D721Med (cell line): Measurements from ENCODE around the gene RNASEH2C.
A peak's percentile ranks its signal among the peaks of the same experiment; 100 is the strongest.

Experiments
- DNase-seq: peaks from one replicate; pipeline ENCODE4 v3.0.0; 2011; ENCODE audit warnings: low spot score; ENCODE audit not compliant: insufficient read length
- FAIRE-seq: peaks from 2 replicates; lab custom pipeline; 2011; peaks lifted over from hg19 to GRCh38; lab: Jason Lieb, UNC
- TF ChIP-seq, protein P1 (sequence below): IDR thresholded peaks from 2 replicates; pipeline ENCODE4 v1.5.1; 2012; ENCODE audit warnings: mild to moderate bottlenecking, control low read depth; ENCODE audit not compliant: insufficient read depth; ENCODE audit errors: missing control alignments

Gene RNASEH2C

DNA sequence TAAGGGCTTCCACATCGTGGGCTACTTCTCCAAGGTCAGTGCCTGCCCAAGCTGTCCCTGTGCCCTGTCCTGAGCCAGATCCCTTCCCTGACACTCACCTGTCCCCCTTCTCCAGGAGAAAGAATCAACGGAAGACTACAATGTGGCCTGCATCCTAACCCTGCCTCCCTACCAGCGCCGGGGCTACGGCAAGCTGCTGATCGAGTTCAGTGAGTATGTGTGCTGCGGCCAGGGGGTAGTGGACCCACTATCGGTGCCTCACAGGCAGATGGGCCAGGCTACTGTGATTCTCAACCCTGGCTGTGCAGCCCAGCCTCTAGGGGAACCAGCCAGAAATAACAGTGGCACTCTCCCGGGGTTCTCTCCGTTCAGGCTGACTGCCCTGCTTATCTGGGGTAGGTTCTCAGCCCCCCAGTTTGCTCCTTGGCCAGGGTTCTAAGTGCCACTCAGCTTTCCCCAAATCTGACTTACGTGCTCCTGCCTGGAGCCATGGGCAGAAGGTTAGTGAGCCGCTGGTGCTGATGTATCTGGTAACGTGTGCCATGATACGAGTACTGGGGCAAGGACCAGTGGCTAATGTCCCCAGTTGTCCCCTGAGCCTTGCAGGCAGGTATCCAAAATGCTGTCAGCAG lies 3.7 kb downstream of the RNASEH2C start:
- FAIRE-seq, result no peak

DNA sequence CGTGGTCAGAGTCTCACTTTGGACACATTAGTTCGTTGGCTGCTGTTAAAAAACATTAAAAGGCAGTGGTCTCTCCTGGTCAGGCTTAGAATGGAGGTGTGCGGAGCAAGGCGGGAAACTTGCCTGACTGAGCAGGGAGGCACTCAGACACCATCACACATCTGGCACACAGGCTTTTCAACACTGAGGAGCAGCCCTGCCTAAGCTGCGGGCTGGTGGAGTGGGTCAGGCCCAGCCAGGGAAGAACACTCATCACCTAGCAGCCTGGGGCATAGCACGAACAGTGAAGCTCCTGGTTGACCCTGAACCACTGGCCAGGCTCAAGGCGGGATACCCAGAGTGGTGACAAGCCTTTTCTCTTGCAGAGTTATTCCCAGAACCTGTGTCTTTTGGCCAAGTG lies 4.3 kb downstream of the RNASEH2C start:
- FAIRE-seq (no peak), DNase-seq (no peak)
- TF ChIP-seq, protein P1, sequence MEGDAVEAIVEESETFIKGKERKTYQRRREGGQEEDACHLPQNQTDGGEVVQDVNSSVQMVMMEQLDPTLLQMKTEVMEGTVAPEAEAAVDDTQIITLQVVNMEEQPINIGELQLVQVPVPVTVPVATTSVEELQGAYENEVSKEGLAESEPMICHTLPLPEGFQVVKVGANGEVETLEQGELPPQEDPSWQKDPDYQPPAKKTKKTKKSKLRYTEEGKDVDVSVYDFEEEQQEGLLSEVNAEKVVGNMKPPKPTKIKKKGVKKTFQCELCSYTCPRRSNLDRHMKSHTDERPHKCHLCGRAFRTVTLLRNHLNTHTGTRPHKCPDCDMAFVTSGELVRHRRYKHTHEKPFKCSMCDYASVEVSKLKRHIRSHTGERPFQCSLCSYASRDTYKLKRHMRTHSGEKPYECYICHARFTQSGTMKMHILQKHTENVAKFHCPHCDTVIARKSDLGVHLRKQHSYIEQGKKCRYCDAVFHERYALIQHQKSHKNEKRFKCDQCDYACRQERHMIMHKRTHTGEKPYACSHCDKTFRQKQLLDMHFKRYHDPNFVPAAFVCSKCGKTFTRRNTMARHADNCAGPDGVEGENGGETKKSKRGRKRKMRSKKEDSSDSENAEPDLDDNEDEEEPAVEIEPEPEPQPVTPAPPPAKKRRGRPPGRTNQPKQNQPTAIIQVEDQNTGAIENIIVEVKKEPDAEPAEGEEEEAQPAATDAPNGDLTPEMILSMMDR, result no peak

More for the DNA sequence above, 3.7 kb downstream of the RNASEH2C start:
- TF ChIP-seq, protein P1, result no peak
- no peak for DNase-seq

DNA sequence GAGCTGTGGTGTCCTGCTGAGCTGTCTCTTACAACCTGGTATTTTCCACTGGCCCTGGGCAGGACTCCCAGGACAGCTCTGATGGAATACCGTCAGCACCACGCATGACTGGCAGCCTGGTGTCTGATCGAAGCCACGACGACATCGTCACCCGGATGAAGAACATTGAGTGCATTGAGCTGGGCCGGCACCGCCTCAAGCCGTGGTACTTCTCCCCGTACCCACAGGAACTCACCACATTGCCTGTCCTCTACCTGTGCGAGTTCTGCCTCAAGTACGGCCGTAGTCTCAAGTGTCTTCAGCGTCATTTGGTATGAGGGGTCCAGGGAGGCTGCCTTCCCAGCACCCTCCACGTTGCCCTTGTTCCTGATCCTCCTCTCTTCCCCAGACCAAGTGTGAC lies 6.2 kb downstream of the RNASEH2C start:
- no peak for FAIRE-seq
- TF ChIP-seq, protein P1, result no peak
- no peak for DNase-seq

DNA sequence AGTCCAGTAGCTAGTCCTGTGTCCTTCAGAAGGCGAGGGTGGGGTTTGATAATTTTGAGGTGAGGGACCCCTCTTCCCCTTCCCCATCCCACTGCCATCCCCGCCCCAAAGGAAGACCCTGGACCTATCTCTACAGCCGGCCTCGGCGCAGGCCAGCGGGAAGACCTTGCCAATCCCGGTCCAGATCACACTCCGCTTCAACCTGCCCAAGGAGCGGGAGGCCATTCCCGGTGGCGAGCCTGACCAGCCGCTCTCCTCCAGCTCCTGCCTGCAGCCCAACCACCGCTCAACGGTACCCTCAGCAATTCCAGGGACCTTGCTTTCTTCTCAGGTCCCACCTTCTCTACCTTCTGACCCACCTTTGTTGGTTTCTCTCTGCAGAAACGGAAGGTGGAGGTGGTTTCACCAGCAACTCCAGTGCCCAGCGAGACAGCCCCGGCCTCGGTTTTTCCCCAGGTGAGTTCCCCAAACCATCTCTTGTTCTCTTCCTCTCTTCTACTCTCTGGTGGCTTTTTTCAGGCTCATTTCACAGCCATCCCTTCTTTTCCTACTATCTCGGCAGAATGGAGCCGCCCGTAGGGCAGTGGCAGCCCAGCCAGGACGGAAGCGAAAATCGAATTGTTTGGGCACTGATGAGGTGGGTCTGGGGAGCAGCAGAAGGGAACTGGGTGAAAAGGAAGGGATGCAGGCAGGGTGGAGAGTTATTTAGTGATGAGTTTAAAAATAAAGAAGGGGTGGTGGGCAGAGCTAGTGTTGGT lies 7.2 kb downstream of the RNASEH2C start:
- DNase-seq (no peak), FAIRE-seq (no peak)
- TF ChIP-seq, protein P1, result no peak

DNA sequence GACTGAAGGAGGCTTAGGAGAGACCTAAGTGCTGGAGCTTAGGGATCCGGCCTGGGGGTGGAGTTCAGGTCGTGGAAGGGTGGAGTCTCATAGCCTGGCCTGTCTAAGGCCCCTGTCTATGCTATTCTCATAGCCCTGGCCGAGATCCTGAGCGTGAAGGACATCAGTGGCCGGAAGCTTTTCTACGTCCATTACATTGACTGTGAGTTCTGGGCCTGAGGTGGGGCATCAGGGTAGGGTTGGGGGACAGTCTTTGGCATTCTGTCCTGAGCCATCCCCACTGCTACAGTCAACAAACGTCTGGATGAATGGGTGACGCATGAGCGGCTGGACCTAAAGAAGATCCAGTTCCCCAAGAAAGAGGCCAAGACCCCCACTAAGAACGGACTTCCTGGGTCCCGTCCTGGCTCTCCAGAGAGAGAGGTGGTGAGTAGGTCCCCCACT lies 7.9 kb downstream of the RNASEH2C start:
- TF ChIP-seq, protein P1, result no peak
- FAIRE-seq (no peak), DNase-seq (no peak)

DNA sequence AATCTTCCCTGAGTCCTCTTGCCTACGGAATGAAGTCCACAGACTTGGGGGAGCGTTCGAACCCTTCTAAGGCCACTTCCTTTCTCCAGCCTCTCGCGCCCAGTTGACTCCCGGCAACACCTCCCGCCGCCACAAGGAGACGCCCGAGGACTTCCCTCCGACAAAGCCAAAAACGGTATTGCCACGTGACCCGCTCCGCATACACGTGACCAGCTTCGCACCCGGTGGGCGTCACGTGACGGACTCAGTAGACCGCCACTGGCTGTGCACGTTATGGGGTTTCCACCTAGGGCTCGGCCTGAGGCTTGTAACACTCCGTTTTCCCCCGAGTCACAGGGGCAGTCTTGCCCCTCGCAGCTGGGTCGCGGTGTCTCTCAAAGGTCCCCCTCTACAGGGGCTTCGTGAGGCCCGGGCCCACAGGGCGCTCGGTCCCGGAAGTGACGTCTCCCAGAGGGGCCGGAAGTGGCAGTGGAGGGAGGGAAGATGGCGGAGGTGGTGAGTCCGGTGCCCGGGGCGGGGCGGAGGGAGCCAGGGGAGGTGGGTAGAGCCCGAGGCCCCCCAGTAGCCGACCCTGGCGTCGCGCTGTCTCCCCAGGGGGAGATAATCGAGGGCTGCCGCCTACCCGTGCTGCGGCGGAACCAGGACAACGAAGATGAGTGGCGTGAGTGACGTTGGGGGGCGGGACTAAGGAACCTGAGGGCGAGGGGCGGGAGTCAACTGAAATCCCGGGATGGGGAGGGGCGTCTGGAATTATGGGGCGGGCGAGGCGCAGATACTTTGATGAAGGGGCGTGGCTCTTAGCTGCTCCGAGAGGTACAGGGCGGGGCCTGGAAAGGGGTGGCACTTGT lies 8.6 kb downstream of the RNASEH2C start, which contains the start of gene KAT5:
Gene KAT5 (plus strand): TSS at position 468 of the 848 bp plus-strand sequence. CDS start 16 bp downstream, at position 484.
- peak; percentile 97 for DNase-seq
- TF ChIP-seq, protein P1, result peak; percentile 98
- no peak for FAIRE-seq
